GM12878 (cell line): ENCODE results near the gene GALNTL6. TPM values are rescaled to one million over a fixed set of nuclear protein-coding genes. Genes with fewer than 3 reads are reported as not detected.
A peak's percentile ranks its signal among the peaks of the same experiment; 100 is the strongest.

ENCODE experiments used
- ATAC-seq: fragments of 200-7000 bp; cut with Tn5 transposase; 3 replicates; pipeline ENCODE4 v1.9.1; 2020; ENCODE audit warnings: mild to moderate bottlenecking, moderate library complexity
- BruUV-seq: library from RNA; stranded (reverse); fragments of 400-500 nt; replicated peaks from 2 replicates; lab custom pipeline; 2021; lab: Mats Ljungman, UMichigan
- CTCF ChIA-PET: fragments of 300-600 bp; sonication (Branson Sonifier 250); formaldehyde crosslinking; extraction: SDS; loops from one replicate; lab custom pipeline; 2021; ENCODE audit warnings: inconsistent platforms; lab: Yijun Ruan, JAX
- POLR2A ChIA-PET: fragments of 350-600 bp; formaldehyde crosslinking; extraction: SDS; loops from one replicate; lab custom pipeline; 2021; ENCODE audit warnings: inconsistent platforms; lab: Charles Lee
- RAD21 ChIA-PET: fragments of 300-600 bp; sonication (Branson Sonifier 250); formaldehyde crosslinking; loops from one replicate; lab custom pipeline; 2023; ENCODE audit warnings: antibody characterized with exemption; ENCODE audit not compliant: unreplicated experiment; lab: Charles Lee
- SMC1A ChIA-PET: fragments of 300-600 bp; sonication (Branson Sonifier 250); formaldehyde crosslinking; loops from one replicate; lab custom pipeline; 2023; ENCODE audit not compliant: unreplicated experiment, uncharacterized antibody; lab: Charles Lee
- DNase-seq: peaks from one replicate; pipeline ENCODE4 v3.0.0-alpha.2; 2011; ENCODE audit warnings: low read depth, low spot score
- FAIRE-seq: peaks from 3 replicates; lab custom pipeline; 2011; peaks lifted over from hg19 to GRCh38; lab: Jason Lieb, UNC
- H2AFZ ChIP-seq: 2 replicates; pipeline ENCODE4 v1.6.0; 2011; ENCODE audit warnings: low read depth, low read length, control low read depth; ENCODE audit not compliant: control insufficient read depth
- H3K27ac ChIP-seq: 2 replicates; pipeline ENCODE4 v1.5.1; 2011; ENCODE audit warnings: control low read depth; ENCODE audit not compliant: control insufficient read depth, insufficient read depth
- H3K27me3 ChIP-seq, 2 experiments: replicated peaks in 1 of 2; 2 replicates each; pipeline versions ENCODE4 v1.6.0 to v1.6.1; 2011; ENCODE audit warnings: low read length in 1 of 2; ENCODE audit not compliant: control insufficient read depth in 2 of 2, insufficient read depth in 2 of 2
- H3K36me3 ChIP-seq, 2 experiments: 2 replicates each; pipeline ENCODE4 v1.5.1; 2011; ENCODE audit warnings: low read length in 1 of 2; ENCODE audit not compliant: control insufficient read depth in 2 of 2, insufficient read depth in 2 of 2
- H3K4me1 ChIP-seq: 2 replicates; pipeline ENCODE4 v1.6.1; 2011; ENCODE audit warnings: mild to moderate bottlenecking, low read length, moderate library complexity, mixed read lengths; ENCODE audit not compliant: control insufficient read depth, insufficient read depth
- H3K4me2 ChIP-seq: 2 replicates; pipeline ENCODE4 v1.6.0; 2011; ENCODE audit warnings: control low read depth; ENCODE audit not compliant: control insufficient read depth, insufficient read depth
- H3K4me3 ChIP-seq: fragments of 200-600 bp; sonication (generic); 2 replicates; pipeline ENCODE4 v1.5.1; 2016
- H3K79me2 ChIP-seq: 2 replicates; pipeline ENCODE4 v1.6.0; 2011; ENCODE audit warnings: low read length; ENCODE audit not compliant: control insufficient read depth, insufficient read depth
- H3K9ac ChIP-seq: 2 replicates; pipeline ENCODE4 v1.8.0; 2011; ENCODE audit warnings: low read length, control low read depth, mixed read lengths; ENCODE audit not compliant: control insufficient read depth, insufficient read depth
- H3K9me3 ChIP-seq: replicated peaks from 3 replicates; pipeline ENCODE4 v1.5.1; 2011; ENCODE audit warnings: mild to moderate bottlenecking, low read length; ENCODE audit not compliant: control insufficient read depth, insufficient read depth
- H4K20me1 ChIP-seq: 2 replicates; pipeline ENCODE4 v1.6.0; 2011; ENCODE audit not compliant: control insufficient read depth, insufficient read depth
- IRF5 ChIP-seq: fragments of 450-650 bp; IDR thresholded peaks from 2 replicates; pipeline ENCODE4 v1.6.1; 2017; ENCODE audit warnings: borderline replicate concordance
- PAX8 ChIP-seq: fragments of 450-650 bp; IDR thresholded peaks from 2 replicates; pipeline ENCODE4 v1.6.1; 2017; ENCODE audit warnings: mild to moderate bottlenecking, moderate library complexity
- SPI1 ChIP-seq: IDR thresholded peaks from 2 replicates; pipeline ENCODE4 v1.6.1; 2011; ENCODE audit warnings: low read depth, mild to moderate bottlenecking, low read length, moderate library complexity, borderline replicate concordance; ENCODE audit not compliant: insufficient read depth
- WGBS: methylation state at CpG from one replicate; pipeline ENCODE4 v1.1.6; 2016; ENCODE audit warnings: low lambda C conversion rate; ENCODE audit not compliant: insufficient replicate concordance, insufficient coverage; ENCODE audit errors: missing lambda C conversion rate; 5-methylcytosine and 5-hydroxymethylcytosine counted together
- in situ Hi-C: fragments of 300-500 bp; cut with MboI; formaldehyde crosslinking; loops from 9 replicates; pipeline ENCODE4 v1.14.3; 2018; ENCODE audit warnings: mixed read lengths
- intact Hi-C: fragments of 100-400 bp; cut with micrococcal nuclease; formaldehyde crosslinking; loops from one replicate; pipeline ENCODE4 v1.14.2; 2022; ENCODE audit not compliant: unreplicated experiment
- polyA plus RNA-seq, 11 experiments: library from polyadenylated mRNA; depleted of rRNA in 4 of 11; unstranded in 6 of 11; stranded (reverse) in 5 of 11; fragments of >200 nt; fragmentation: Nextera tagmentation in 4 of 11; fragmentation: Illumina TruSeq in 1 of 11; extraction: Ambion mirVana in 4 of 11; extraction: Trizol in 1 of 11; gene quantifications; 1 replicate in 1 of 11; 2 replicates in 10 of 11; pipeline versions ENCODE4 v1.2.1 to v1.2.3, GENCODE V29; 2011 to 2016; ENCODE audit warnings: inconsistent platforms in 2 of 11, missing spikeins in 2 of 11, low read depth in 1 of 11
- total RNA-seq, 4 experiments: library from RNA; depleted of rRNA in 3 of 4; stranded (reverse); fragments of >200 nt in 3 of 4; fragmentation: Illumina TruSeq in 1 of 4; extraction: Trizol in 1 of 4; gene quantifications; 2 replicates each; pipeline versions ENCODE4 v1.2.1 to v1.2.3, GENCODE V29; 2013 to 2021
- TF ChIP-seq, protein P1 (sequence below): fragments of 450-650 bp; conservative IDR thresholded peaks from 2 replicates; pipeline ENCODE4 v1.6.1; 2017; ENCODE audit warnings: mild to moderate bottlenecking, moderate library complexity

Gene GALNTL6
- total and polyA plus RNA-seq, 10 of the 15 experiments (the other 5 are each of a cell fraction or from before 2014, with no cell fraction given): 0.01 to 0.29 TPM; not detected in 8

DNA sequence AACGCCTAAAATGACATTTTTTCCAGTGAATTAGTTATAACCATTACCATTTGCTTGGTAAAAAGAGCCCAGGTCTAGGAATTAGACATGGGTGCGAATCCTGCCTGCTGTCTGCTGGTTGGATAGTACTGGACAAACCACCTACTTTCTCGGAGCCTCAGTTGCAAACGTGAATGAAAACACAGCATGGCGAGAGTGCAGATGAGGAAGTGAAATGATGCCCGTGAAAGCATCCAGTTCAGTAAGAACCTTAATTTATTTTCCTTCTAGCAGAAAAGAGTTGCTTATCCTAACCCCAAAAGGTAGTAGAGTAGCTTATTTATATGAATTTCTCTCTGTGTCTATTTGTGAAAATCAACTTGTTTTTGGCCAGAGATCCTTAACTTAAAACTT is 1184.0 kb downstream of the GALNTL6 start:
- no peak for TF ChIP-seq IRF5
- TF ChIP-seq, protein P1, sequence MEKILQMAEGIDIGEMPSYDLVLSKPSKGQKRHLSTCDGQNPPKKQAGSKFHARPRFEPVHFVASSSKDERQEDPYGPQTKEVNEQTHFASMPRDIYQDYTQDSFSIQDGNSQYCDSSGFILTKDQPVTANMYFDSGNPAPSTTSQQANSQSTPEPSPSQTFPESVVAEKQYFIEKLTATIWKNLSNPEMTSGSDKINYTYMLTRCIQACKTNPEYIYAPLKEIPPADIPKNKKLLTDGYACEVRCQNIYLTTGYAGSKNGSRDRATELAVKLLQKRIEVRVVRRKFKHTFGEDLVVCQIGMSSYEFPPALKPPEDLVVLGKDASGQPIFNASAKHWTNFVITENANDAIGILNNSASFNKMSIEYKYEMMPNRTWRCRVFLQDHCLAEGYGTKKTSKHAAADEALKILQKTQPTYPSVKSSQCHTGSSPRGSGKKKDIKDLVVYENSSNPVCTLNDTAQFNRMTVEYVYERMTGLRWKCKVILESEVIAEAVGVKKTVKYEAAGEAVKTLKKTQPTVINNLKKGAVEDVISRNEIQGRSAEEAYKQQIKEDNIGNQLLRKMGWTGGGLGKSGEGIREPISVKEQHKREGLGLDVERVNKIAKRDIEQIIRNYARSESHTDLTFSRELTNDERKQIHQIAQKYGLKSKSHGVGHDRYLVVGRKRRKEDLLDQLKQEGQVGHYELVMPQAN: no peak
- peak; percentile 71; the same call in 1 of the 2 replicates for TF ChIP-seq SPI1
- TF ChIP-seq PAX8: no peak
- no peak for DNase-seq
- in situ Hi-C loops: no loop called here
- no peak for FAIRE-seq
- Histone ChIP-seq H4K20me1 (no peaks in the 10 kb centered on the region), H2AFZ (no peak overlapping the region), H3K4me1 (no peaks in the 10 kb centered on the region), H3K9ac (no peak overlapping the region), H3K27me3 (no peaks in the 10 kb centered on the region; a peak in 1 of 4 replicates), H3K27ac (no peak overlapping the region), H3K9me3 (no peaks in the 10 kb centered on the region), H3K4me3 (no peak overlapping the region), H3K36me3 (no peaks in the 10 kb centered on the region), H3K79me2 (no peaks in the 10 kb centered on the region), H3K4me2 (no peak overlapping the region)
- ChIA-PET SMC1A (interaction anchor here (1.9 kb wide), 1 partner anchor 16 kb away, joined by 4 read pairs; no protein-coding TSS in a partner anchor), POLR2A (no interaction called here), CTCF (interaction anchor here (0.7 to 3.3 kb wide), 2 partner anchors 16 to 1042 kb away, joined by 3 to 10 read pairs; no protein-coding TSS in a partner anchor), RAD21 (interaction anchor here (1.8 kb wide), 1 partner anchor 19 kb away, joined by 4 read pairs; no protein-coding TSS in a partner anchor)
- intact Hi-C loops: no loop called here
- WGBS: 33% methylated on average over 6 of the region's 6 CpGs
- peak; percentile 55; the same call in 2 of the 3 replicates for ATAC-seq
- BruUV-seq: no TSS peak
